ENCODE measurements around the gene SRPK2.
"Not testable (repeated sequence)": the region's sequence is repeated elsewhere in the genome, so short reads cannot be mapped to it uniquely, and the experiment has no call there.

Gene SRPK2

DNA sequence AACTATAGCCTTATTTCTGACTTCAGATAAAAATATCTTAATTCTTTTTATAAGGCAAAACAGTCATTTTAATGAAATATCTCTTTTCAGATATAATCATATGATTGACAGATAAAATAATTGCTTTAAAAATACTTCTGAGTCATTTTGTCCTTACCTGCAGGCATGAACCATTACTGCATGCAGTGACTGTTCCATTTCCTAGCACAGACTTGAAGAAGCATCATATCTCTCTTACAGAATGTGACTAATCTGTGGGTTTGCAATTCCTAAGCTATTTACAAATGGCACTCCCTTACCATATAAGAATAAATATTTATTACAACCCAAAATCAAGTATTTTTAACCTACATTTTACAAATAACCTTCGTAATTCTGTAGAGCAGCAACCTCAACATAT is 120.7 kb downstream of the SRPK2 start:
- peak; percentile 39 for DNase-seq (ENCODE audit: low read depth, low spot score)

DNA sequence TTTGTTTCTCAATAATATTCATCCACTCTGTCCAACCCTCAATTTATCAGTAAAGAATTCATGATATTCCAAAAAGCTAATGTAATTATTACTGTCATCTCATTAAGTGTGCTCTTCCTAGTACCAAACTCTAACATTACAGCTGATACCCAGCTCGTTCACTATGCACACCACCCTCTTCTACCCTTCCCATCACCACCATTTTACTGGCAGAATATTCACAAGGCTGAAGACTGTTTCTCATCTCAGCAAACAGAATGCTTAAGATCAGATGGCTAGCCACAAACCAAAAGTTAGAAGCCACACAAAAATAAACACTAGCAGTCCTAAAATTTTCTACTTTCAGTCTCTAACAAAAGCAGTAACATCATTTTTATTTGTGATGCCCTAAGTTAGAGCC is 121.5 kb downstream of the SRPK2 start:
- peak; percentile 29 for DNase-seq (ENCODE audit: low read depth, low spot score)

- no peak for DNase-seq (ENCODE audit: low read depth, low spot score)
Measured at GRCh38 chr7:105264707-105265106, 124.0 kb downstream of the SRPK2 start.

DNA sequence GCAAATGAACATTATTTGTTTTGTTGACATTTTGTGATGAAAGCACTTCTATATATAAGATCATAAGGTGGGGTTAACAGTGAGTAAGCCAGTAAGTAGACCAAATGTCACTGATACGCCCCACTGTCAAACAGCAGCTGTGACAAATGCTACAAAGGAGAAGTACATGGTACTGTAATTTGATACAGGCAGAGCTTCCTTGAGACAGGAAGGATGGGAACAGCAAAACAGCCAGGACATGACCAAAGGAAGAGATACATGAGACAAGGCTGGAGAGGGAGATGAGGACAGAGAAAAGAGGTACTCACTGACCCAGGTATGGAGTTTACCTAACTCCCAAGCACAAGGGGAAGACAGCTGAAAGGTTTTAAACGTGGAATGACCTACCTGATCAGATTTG is 127.0 kb downstream of the SRPK2 start:
- no peak for DNase-seq (ENCODE audit: low read depth, low spot score)

GRCh38 chr7:105260201-105260871 is 128.4 kb downstream of the SRPK2 start:
- not testable (repeated sequence) for DNase-seq (ENCODE audit: low read depth, low spot score)

GRCh38 chr7:105258919-105259318 is 129.8 kb downstream of the SRPK2 start:
- not testable (repeated sequence) for DNase-seq (ENCODE audit: low read depth, low spot score)

DNA sequence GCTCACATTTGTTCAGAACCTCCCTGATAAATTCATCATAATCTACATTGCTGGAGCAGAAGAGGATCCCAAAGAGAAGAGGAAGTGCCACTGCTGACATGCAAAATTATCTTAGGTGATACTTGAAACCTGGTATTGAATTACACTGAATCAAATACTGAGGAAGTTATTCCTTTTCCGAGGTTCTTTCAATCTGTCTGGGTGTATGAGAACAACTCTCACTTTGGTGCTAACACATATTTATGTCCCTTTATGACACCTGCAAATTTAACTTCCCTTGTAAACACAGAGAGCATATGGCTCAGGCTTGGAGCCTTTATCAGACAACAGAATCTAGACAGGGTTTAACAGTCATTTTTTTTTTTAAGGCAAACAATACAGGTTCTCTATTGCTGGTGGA is 131.4 kb downstream of the SRPK2 start:
- no peak for DNase-seq (ENCODE audit: low read depth, low spot score)

- DNase-seq (ENCODE audit: low read depth, low spot score) = no peak
Measured at GRCh38 chr7:105256761-105257231, 131.9 kb downstream of the SRPK2 start.

GRCh38 chr7:105250706-105251105 is 138.0 kb downstream of the SRPK2 start:
- DNase-seq (ENCODE audit: low read depth, low spot score) = no peak

GRCh38 chr7:105250239-105250638 is 138.5 kb downstream of the SRPK2 start:
- DNase-seq (ENCODE audit: low read depth, low spot score) = no peak

DNA sequence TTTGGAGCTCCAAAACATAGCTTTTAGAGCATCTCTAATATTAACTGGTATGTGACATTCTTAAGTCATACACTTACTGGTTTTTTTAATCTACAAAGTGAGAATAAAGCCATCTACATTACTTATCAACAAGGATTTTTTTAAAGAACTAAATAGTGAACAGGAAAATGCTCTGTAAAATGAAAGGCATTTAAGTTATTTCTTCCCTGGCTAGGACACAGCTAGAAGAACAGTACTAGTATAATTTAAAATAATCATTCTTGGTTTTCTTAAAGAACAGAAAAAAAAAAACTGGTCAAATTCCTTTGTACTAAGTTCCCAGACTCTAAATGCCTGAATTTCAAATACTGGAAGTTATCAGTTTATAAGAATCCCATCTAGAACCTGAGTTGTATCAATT is 139.5 kb downstream of the SRPK2 start:
- DNase-seq (ENCODE audit: low read depth, low spot score) = peak; percentile 48

DNA sequence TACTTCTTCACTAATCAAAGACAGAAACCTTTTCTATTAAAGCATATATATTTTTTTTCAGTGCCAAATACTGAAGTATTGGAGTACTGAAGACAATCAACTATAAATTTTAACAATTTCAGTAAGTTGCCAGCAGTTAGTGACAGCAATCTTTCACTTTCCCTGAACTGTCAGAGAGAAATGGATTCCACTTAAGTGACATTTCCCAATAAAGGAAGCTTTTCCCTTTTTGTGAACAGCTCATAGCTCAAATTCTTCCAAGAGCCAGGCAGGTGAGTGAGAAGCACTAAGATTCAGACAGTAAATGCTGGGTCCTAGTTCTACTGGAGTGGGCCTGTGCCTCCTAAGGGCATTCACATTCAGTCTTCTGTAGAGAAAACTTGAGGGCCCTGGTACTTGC is 142.0 kb downstream of the SRPK2 start:
- DNase-seq (ENCODE audit: low read depth, low spot score) = no peak

DNA sequence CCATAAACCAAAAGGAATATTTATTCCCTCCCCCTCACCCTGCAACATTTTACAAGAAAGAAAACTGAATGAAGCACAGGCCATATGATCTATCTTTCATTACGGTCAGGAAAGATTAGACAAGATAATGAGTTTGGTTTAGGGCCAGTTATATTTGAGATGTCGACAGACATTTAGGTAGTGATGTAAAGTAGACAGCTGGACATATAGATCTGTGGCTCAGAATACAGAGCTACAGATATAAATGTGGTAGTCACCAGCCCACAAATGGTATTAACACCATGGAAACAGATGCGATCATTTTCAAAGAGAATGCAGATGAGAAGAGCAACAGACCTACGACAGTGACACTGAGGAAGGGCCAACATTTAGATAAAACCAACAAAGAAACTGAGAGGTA is 142.5 kb downstream of the SRPK2 start:
- no peak for DNase-seq (ENCODE audit: low read depth, low spot score)

GRCh38 chr7:105245398-105246114 is 143.2 kb downstream of the SRPK2 start:
- DNase-seq (ENCODE audit: low read depth, low spot score) = peak; percentile 21

DNA sequence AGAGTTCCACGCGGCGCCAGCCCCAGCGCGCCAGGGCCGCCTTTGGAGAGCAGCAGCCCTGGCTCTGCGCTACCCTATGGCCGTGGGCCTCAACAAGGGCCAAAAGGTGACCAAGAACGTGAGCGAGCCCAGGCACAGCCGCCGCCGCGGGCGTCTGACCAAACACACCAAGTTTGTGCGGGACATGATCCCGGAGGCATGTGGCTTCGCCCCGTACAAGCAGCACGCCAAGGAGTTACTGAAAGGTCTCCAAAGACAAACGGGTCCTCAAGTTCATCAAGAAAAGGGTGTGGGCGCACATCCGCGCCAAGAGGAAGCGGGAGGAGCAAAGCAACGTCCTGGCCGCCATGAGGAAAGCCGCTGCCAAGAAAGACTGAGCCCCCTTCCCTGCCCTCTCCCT is 144.1 kb downstream of the SRPK2 start:
- no peak for DNase-seq (ENCODE audit: low read depth, low spot score)

GRCh38 chr7:105241198-105241597 is 147.5 kb downstream of the SRPK2 start:
- no peak for DNase-seq (ENCODE audit: low read depth, low spot score)

- no peak for DNase-seq (ENCODE audit: low read depth, low spot score)
Measured at GRCh38 chr7:105238198-105238765, 150.4 kb downstream of the SRPK2 start.

- DNase-seq (ENCODE audit: low read depth, low spot score) = no peak
Measured at GRCh38 chr7:105234886-105235285, 153.8 kb downstream of the SRPK2 start.

- DNase-seq (ENCODE audit: low read depth, low spot score) = not testable (repeated sequence)
Measured at GRCh38 chr7:105232829-105233291, 155.9 kb downstream of the SRPK2 start.

- DNase-seq (ENCODE audit: low read depth, low spot score) = no peak
Measured at GRCh38 chr7:105230486-105230885, 158.2 kb downstream of the SRPK2 start.

DNA sequence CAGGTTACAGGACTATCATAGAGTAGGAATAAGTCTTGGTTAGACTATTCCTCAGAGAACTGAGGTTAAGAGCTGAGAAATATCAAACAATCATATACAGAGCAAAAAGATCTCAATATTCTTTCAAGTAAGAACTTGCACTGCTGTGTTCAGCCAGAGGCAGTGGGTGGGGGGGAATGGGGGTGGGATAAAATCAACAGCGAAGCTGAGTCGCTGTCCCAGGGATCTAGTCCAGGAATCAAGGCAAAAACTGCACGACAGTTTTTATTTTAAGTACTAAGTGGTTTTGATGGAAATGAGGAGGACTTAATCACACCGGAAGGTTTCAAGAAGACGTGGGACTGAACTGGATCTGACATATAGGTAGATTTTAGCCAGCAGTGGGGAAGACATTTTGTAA is 159.1 kb downstream of the SRPK2 start:
- DNase-seq (ENCODE audit: low read depth, low spot score) = no peak

GRCh38 chr7:105228555-105228954 is 160.2 kb downstream of the SRPK2 start:
- no peak for DNase-seq (ENCODE audit: low read depth, low spot score)

DNA sequence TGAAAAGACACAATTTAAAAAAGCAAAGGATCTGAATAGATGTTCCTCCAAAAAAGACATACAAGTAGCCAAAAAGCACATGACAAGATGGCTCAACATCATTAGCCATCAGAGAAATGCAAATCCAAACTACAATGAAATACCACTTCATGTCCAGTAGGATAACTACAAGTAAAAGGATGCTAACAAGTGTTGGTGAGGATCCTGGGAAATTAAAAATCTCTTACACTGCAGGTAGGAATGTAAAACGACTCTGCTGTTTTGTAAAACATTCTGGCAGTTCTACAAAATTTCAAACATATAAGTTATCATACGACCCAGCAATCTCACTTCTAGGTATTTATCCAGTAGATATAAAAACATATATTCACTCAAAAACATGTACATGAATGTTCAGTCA is 161.3 kb downstream of the SRPK2 start:
- no peak for DNase-seq (ENCODE audit: low read depth, low spot score)

Measured in astrocyte of the hippocampus (primary cell).